HepG2 (cell line): Measurements from ENCODE around the gene CHST11. TPM values are rescaled to one million over a fixed set of nuclear protein-coding genes. Genes with fewer than 3 reads are reported as not detected.

Source experiments
- ATAC-seq: fragments of 200-7000 bp; cut with Tn5 transposase; 3 replicates; pipeline ENCODE4 v1.9.1; 2020; ENCODE audit warnings: mild to moderate bottlenecking, moderate library complexity
- BruUV-seq: library from RNA; stranded (reverse); fragments of 400-500 nt; replicated peaks from 2 replicates; lab custom pipeline; 2021; lab: Mats Ljungman, UMichigan
- CTCF ChIA-PET: fragments of 300-600 bp; formaldehyde crosslinking; extraction: SDS; loops from one replicate; lab custom pipeline; 2021; ENCODE audit warnings: low total read pairs, inconsistent platforms, low intra/inter-chr PET ratio; lab: Yijun Ruan, JAX
- POLR2A ChIA-PET: fragments of 350-600 bp; sonication (Branson Sonifier 250); formaldehyde crosslinking; loops from one replicate; lab custom pipeline; 2020; ENCODE audit warnings: antibody characterized with exemption, inconsistent platforms; lab: Yijun Ruan, JAX
- DNase-seq: peaks from one replicate; pipeline ENCODE4 v3.0.0-alpha.2; 2015; ENCODE audit warnings: low spot score
- FAIRE-seq: peaks from 3 replicates; lab custom pipeline; 2011; peaks lifted over from hg19 to GRCh38; lab: Jason Lieb, UNC
- H2AFZ ChIP-seq: one replicate; pipeline ENCODE4 v1.6.1; 2011; ENCODE audit warnings: low read length, inconsistent platforms
- H3K27ac ChIP-seq: fragments of 300-600 bp; 3 replicates; pipeline ENCODE4 v1.8.0; 2011; ENCODE audit warnings: mixed run types, mild to moderate bottlenecking, mixed read lengths, low read length, inconsistent platforms; ENCODE audit not compliant: insufficient read depth; ENCODE audit errors: extremely low read length
- H3K27me3 ChIP-seq, 2 experiments: fragments of 200-600 bp in 1 of 2; 2 replicates in 1 of 2; 3 replicates in 1 of 2; pipeline versions ENCODE4 v1.6.0 to v1.8.0; 2011; ENCODE audit warnings: low read length in 2 of 2, mild to moderate bottlenecking in 2 of 2, moderate library complexity in 2 of 2, inconsistent platforms in 1 of 2; ENCODE audit not compliant: insufficient read depth in 2 of 2, control insufficient read depth in 1 of 2
- H3K36me3 ChIP-seq, 2 experiments: fragments of 200-600 bp in 1 of 2; replicated peaks in 1 of 2; 2 replicates in 1 of 2; 3 replicates in 1 of 2; pipeline versions ENCODE4 v1.5.1 to v1.8.0; 2011; ENCODE audit warnings: low read length in 2 of 2, inconsistent platforms in 1 of 2; ENCODE audit not compliant: insufficient read depth in 2 of 2, control insufficient read depth in 1 of 2
- H3K4me1 ChIP-seq: 2 replicates; pipeline ENCODE4 v1.5.1; 2012; ENCODE audit warnings: low read length, inconsistent platforms; ENCODE audit not compliant: insufficient read depth
- H3K4me2 ChIP-seq: 2 replicates; pipeline ENCODE4 v1.6.0; 2011; ENCODE audit warnings: low read depth, low read length, inconsistent platforms
- H3K4me3 ChIP-seq, 3 experiments: fragments of 200-600 bp in 1 of 3; sonication (generic), shearing (Covaris generic) in 1 of 3; replicated peaks in 1 of 3; 2 replicates each; pipeline ENCODE4 v1.5.1; 2011 to 2016; ENCODE audit warnings: low read length in 3 of 3, inconsistent platforms in 2 of 3, low read depth in 2 of 3, mild to moderate bottlenecking in 2 of 3, control low read depth in 1 of 3, mixed read lengths in 1 of 3; ENCODE audit not compliant: insufficient read depth in 1 of 3
- H3K79me2 ChIP-seq: one replicate; pipeline ENCODE4 v1.6.1; 2011; ENCODE audit warnings: low read length, inconsistent platforms; ENCODE audit not compliant: insufficient read depth
- H3K9ac ChIP-seq: 2 replicates; pipeline ENCODE4 v1.6.0; 2011; ENCODE audit warnings: mild to moderate bottlenecking, low read depth, low read length, inconsistent platforms; ENCODE audit not compliant: insufficient read depth
- H3K9me3 ChIP-seq: 2 replicates; pipeline ENCODE4 v1.5.1; 2012; ENCODE audit warnings: mild to moderate bottlenecking, low read length
- H4K20me1 ChIP-seq: 2 replicates; pipeline ENCODE4 v1.6.0; 2011; ENCODE audit warnings: inconsistent platforms, mild to moderate bottlenecking, low read length, moderate library complexity; ENCODE audit not compliant: insufficient read depth
- MLLT10 ChIP-seq: sonication (generic); formaldehyde crosslinking; IDR thresholded peaks from 2 replicates; pipeline ENCODE4 v1.4.0; 2020; ENCODE audit warnings: missing genetic modification reagents
- NFYC ChIP-seq: IDR thresholded peaks from 2 replicates; pipeline ENCODE4 v1.6.1; 2016; ENCODE audit warnings: missing genetic modification reagents, missing compliant biosample characterization
- ZNF224 ChIP-seq: sonication (generic); formaldehyde crosslinking; IDR thresholded peaks from 2 replicates; pipeline ENCODE4 v1.5.0; 2020; ENCODE audit warnings: mild to moderate bottlenecking, missing genetic modification reagents
- WGBS: methylation state at CpG from one replicate; pipeline ENCODE4 v1.1.6; 2017; ENCODE audit warnings: low lambda C conversion rate; 5-methylcytosine and 5-hydroxymethylcytosine counted together
- in situ Hi-C: cut with HindIII; loops from 2 replicates; pipeline ENCODE4 v1.10.0; 2017; ENCODE audit warnings: low pct_unique_long_range_greater_than_20kb; ENCODE audit not compliant: extremely low pct_ligation_motif_present
- intact Hi-C: fragments of 100-400 bp; cut with micrococcal nuclease; formaldehyde crosslinking; loops from one replicate; pipeline ENCODE4 v1.10.0; 2022; ENCODE audit not compliant: unreplicated experiment
- polyA plus RNA-seq, 8 experiments: library from polyadenylated mRNA; depleted of rRNA in 3 of 8; stranded (reverse) in 7 of 8; unstranded in 1 of 8; fragments of >200 nt; fragmentation: Illumina TruSeq in 4 of 8; extraction: Trizol in 4 of 8; gene quantifications; 2 replicates each; pipeline versions ENCODE4 v1.2.1 to v1.2.3, GENCODE V29; 2011 to 2016; ENCODE audit warnings: low read depth in 4 of 8, missing spikeins in 1 of 8, mixed read lengths in 1 of 8; ENCODE audit not compliant: insufficient read depth in 1 of 8
- total RNA-seq, 5 experiments: library from RNA; depleted of rRNA; stranded (reverse); fragments of >200 nt; fragmentation: Illumina TruSeq; extraction: Trizol; gene quantifications; 2 replicates each; pipeline ENCODE4 v1.2.3, GENCODE V29; 2016; ENCODE audit warnings: low read depth in 1 of 5
- TF ChIP-seq, protein P1 (sequence below): sonication (generic); formaldehyde crosslinking; IDR thresholded peaks from 2 replicates; pipeline ENCODE4 v1.5.0; 2020; ENCODE audit warnings: missing genetic modification reagents, mild to moderate bottlenecking, borderline replicate concordance
- TF ChIP-seq, protein P2 (sequence below): sonication (generic); formaldehyde crosslinking; IDR thresholded peaks from 2 replicates; pipeline ENCODE4 v1.4.0; 2020; ENCODE audit warnings: missing genetic modification reagents
- TF ChIP-seq, protein P3 (sequence below): sonication (generic); formaldehyde crosslinking; IDR thresholded peaks from 2 replicates; pipeline ENCODE4 v1.5.0; 2020; ENCODE audit warnings: mild to moderate bottlenecking, missing genetic modification reagents, borderline replicate concordance

Gene CHST11
- total and polyA plus RNA-seq, 2 of the 13 experiments (the other 11 are each of a cell fraction or from before 2014, with no cell fraction given), result 0.15 TPM; not detected in 1

DNA sequence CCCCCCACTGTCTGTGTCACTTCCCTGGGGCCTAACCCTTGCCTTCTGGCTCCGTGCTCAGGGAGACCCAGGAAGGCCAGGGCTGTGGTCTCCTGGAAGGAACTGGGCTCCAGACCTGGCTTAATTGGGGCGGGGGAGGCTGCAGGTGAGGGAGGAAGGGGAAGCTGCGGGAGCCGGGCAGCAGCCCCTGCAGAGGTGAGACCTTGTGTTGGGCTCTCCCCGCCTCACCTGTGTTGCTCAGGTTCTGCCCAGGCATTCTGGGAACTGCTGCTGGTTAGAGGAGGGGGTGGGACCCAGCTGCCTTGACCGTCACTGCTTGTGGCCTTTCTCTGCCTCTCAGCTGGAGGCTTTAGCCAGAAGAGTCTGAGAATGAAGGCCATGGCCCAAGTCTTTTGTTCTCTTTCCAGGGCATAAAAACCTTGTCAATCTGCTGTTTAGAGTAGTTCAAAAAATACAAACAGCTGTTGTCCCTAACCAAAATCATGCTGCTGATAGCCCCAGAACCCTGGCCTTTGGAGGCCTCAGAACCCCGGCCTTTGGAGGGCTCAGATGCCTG is 247.6 kb downstream of the CHST11 start:
- POLR2A ChIA-PET, result no interaction called here
- Histone ChIP-seq H3K36me3 (no peaks in the 10 kb centered on the region), H3K9me3 (no peaks in the 10 kb centered on the region), H3K4me3 (no peak overlapping the region), H2AFZ (no peak overlapping the region), H3K27ac (no peak overlapping the region), H3K79me2 (no peaks in the 10 kb centered on the region), H4K20me1 (no peaks in the 10 kb centered on the region), H3K4me1 (no peaks in the 10 kb centered on the region), H3K9ac (no peak overlapping the region), H3K27me3 (peaks cover 6 to 51% of the 10 kb centered on the region in 2 experiments; a peak in 4 of 5 replicates), H3K4me2 (no peak overlapping the region)
- ATAC-seq, result no peak
- in situ Hi-C loops (no loop called here), intact Hi-C loops (no loop called here)
- TF ChIP-seq, protein P1, sequence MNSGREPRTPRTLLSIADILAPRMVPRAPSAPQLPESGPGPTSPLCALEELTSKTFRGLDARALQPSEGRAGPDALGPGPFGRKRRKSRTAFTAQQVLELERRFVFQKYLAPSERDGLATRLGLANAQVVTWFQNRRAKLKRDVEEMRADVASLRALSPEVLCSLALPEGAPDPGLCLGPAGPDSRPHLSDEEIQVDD (CRISPR knock-in tag), result no peak
- TF ChIP-seq NFYC (CRISPR knock-in tag), result no peak
- TF ChIP-seq, protein P2, sequence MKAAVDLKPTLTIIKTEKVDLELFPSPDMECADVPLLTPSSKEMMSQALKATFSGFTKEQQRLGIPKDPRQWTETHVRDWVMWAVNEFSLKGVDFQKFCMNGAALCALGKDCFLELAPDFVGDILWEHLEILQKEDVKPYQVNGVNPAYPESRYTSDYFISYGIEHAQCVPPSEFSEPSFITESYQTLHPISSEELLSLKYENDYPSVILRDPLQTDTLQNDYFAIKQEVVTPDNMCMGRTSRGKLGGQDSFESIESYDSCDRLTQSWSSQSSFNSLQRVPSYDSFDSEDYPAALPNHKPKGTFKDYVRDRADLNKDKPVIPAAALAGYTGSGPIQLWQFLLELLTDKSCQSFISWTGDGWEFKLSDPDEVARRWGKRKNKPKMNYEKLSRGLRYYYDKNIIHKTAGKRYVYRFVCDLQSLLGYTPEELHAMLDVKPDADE (CRISPR knock-in tag), result no peak
- no peak for TF ChIP-seq MLLT10 (CRISPR knock-in tag)
- TF ChIP-seq, protein P3, sequence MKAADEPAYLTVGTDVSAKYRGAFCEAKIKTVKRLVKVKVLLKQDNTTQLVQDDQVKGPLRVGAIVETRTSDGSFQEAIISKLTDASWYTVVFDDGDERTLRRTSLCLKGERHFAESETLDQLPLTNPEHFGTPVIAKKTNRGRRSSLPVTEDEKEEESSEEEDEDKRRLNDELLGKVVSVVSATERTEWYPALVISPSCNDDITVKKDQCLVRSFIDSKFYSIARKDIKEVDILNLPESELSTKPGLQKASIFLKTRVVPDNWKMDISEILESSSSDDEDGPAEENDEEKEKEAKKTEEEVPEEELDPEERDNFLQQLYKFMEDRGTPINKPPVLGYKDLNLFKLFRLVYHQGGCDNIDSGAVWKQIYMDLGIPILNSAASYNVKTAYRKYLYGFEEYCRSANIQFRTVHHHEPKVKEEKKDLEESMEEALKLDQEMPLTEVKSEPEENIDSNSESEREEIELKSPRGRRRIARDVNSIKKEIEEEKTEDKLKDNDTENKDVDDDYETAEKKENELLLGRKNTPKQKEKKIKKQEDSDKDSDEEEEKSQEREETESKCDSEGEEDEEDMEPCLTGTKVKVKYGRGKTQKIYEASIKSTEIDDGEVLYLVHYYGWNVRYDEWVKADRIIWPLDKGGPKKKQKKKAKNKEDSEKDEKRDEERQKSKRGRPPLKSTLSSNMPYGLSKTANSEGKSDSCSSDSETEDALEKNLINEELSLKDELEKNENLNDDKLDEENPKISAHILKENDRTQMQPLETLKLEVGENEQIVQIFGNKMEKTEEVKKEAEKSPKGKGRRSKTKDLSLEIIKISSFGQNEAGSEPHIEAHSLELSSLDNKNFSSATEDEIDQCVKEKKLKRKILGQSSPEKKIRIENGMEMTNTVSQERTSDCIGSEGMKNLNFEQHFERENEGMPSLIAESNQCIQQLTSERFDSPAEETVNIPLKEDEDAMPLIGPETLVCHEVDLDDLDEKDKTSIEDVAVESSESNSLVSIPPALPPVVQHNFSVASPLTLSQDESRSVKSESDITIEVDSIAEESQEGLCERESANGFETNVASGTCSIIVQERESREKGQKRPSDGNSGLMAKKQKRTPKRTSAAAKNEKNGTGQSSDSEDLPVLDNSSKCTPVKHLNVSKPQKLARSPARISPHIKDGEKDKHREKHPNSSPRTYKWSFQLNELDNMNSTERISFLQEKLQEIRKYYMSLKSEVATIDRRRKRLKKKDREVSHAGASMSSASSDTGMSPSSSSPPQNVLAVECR (CRISPR knock-in tag), result no peak
- no peak for TF ChIP-seq ZNF224 (CRISPR knock-in tag)
- no TSS peak for BruUV-seq
- no peak for DNase-seq
- CTCF ChIA-PET, result no interaction called here
- FAIRE-seq, result no peak
- 45% methylated on average over 4 of the region's 7 CpGs for WGBS
